GM18502 (cell line): Measurements from ENCODE around the gene SPP1.
"Not testable (repeated sequence)": the region's sequence is repeated elsewhere in the genome, so short reads cannot be mapped to it uniquely, and the experiment has no call there.

ENCODE experiments used
- ATAC-seq: cut with Tn5 transposase; IDR thresholded peaks from one replicate; pipeline ENCODE4 v1.9.1; 2021; ENCODE audit warnings: mild to moderate bottlenecking; ENCODE audit not compliant: unreplicated experiment, poor library complexity

SPP1 gene

DNA sequence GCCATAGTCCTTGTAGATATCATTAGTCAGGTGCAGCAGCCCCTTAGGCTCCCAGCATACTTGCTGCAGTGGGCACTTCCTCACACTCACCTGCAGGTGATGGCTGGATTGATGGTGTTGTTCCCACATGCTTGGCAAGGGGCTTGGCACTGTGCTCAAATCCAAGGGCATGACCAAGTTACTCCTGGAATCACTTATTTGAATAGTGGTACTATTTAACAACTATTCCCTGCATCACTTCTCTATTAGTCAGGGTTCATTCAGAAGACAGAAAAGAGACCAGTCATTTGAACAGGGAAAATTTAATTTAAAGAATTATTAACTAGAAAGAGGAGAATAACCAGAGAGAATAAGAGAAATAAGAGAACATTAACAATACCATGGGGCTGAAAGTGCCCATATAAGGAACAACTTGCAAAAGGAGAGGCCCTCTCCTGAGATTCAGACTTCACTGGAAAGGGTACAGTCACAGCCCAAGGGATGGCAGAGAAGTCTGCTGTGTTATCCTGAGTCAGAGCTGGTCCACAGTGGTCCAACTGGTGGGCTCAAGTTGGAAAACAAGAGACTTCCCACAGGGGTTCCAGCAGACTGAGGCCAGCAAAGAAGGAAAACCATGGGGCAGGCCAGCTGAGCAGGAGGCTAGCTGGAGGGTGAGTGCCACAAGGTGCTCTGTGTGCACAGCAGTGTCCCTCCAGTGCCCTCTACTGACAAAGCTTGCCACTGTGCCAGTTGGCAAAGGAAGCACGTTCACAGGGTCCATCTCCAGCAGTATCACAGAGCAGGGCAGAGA is 9.8 kb downstream of the SPP1 start:
- ATAC-seq = peak; percentile 90

DNA sequence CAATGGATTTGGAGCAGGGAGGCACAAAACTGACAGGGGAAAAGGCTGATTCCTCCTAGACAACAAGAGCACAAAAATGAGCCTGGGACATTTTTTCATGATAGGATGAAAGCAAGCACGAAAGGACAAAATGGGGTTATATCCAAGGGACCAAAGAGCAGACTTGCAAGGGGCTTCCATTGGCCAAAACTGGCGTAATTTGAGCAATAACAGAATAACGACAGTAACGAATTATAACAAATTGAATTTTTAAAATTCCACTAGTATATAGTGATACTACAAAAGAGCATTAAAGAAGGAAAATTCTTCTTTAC is 10.3 kb downstream of the SPP1 start:
- ATAC-seq = no peak

DNA sequence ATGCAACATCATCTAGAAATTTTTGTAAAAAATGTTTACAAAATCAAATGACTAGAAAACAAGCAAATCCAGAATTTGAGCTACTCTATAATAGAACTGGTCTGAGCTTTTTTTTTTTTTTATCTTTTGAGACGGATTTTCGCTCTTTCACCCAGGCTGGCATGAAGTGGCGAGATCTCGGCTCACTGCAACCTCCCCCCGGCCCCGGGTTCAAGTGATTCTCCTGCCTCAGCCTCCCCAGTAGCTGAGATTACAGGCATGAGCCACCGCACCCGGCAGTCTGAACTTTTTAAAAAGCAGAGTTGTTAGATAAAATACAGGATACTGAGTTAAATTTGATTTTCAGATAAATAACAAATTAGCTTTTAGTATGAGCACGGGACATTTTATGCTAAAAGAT is 11.0 kb downstream of the SPP1 start:
- no peak for ATAC-seq

DNA sequence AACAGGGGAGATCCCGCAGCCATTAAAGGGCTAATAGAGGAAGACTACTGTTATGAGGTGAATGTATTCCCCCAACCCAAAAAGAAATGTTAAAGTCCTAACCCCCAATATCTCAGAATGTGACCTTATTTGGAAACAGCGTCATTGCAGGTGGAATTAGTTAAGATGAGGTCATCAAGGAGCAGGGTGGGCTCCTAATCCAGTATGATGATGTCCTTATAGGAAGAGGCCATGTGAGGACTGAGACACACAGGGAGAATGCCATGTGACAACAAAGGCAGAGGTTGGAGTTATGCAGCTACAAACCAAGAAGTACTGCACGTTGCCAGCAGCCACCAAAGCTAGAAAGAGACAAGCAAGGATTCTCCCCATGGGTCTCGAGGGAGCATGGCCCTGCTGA is 14.3 kb downstream of the SPP1 start:
- no peak for ATAC-seq

DNA sequence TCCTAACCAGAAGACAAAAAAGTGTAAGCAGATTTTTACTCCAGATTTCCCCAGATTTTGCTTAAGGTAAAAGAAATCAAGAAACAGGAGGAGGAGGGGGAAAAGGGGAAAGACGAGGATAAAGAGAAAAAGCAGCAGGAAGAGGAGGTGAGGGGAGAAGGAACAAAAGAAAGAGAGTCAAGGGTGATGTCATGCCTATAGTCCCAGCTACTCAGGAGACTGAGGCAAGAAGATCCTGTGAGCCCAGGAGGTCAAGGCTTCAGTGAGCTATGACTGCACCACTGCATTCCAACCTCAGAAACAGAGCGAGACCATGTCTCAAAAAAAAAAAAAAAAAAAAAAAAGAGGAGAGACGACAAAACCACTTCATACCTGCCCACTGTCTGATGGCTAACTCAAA is 19.9 kb downstream of the SPP1 start:
- ATAC-seq = no peak

DNA sequence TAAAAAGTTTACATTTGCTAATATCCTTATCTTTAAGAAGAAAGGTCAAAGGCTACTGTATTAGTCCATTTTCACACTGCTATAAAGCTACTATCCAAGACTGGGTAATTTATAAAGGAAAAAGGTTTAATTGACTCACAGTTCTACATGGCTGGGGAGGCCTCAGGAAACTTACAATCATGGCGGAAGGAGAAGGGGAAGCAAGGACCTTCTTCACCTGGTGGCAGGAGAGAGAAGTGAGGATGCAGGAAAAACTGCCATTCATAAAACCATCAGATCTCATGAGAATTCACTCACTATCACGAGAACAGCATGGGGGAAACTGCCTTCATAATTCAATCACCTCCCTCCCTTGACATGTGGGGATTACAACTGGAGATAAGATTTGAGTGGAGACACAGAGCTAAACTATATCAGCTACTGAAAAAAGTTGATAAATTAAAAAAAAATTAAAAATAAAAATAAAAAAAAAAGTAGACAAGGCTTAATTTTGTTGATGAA is 23.7 kb downstream of the SPP1 start:
- ATAC-seq = not testable (repeated sequence)

DNA sequence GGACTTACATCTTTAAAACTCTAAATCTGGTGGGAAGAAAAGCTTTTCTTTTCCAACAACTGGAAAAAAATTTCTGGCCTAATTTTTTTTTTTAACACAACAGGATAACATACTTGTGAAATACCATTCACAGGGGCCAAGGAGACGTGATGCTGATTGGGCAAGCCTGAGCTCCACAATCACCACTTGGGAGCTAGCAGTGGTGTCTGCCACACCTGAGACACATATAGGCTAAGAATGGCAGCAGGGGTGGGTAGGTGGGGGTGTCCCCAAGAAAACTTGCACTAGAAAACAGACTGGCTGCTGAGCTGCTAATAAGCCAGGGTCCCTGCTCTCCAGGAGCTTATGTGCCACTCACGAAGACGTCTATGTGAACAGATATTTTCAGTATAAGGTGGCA is 26.4 kb downstream of the SPP1 start:
- ATAC-seq = no peak

DNA sequence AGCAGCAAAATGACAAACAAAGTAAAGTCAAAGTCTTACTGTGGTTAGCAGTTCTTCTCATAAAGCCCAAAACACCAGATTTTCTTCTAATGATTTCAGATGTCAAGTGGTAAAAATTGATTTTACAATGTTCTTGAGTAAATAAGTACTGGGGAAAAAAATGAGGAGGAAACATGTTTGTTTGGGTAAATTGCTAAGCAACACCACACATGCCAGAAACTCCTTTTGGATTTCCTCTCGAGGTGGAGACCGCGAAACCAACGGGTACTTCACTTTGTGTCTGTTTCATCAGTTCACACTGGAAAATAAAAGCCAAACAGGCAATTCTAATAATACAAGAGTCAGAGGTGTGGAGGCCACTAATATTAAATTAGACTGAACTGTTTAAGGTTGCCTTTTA is 27.3 kb downstream of the SPP1 start:
- no peak for ATAC-seq

DNA sequence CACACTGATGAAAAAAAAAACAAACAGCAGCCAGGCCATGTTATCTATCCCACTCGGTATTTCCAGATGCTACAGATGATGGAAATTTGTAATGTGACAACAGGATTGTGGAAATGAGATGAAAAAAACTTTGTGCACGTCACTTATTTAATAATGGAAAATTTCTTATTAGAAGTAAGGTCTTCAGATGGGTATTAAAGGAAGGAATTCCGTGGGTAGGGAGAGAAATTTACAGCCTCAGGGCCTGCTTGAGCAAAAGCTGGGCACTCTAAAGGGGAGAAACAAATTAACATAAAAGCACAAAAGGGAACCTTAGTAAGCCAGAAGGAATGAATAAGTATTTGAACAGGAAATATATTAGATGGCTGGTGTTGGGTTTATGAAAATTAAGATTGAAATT is 27.7 kb downstream of the SPP1 start:
- no peak for ATAC-seq

DNA sequence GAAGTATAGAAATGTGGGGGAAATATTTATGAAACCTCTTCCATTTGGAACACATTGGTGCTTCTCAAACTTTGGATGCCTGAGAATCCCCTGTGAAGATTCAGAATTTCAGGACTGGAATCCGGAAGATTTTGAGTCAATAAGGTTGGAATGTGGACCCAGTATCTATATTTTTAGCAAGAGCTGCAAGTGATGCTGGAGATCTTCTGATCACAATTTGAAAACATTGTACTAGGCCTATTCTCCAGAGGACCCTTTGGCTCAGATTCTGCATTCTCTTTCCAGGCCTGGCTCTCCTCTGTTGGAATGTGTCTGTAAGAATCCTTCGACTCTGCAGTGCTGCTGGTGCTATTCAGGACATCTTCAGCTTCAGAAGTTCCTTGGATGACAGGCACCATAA is 29.6 kb downstream of the SPP1 start:
- no peak for ATAC-seq

DNA sequence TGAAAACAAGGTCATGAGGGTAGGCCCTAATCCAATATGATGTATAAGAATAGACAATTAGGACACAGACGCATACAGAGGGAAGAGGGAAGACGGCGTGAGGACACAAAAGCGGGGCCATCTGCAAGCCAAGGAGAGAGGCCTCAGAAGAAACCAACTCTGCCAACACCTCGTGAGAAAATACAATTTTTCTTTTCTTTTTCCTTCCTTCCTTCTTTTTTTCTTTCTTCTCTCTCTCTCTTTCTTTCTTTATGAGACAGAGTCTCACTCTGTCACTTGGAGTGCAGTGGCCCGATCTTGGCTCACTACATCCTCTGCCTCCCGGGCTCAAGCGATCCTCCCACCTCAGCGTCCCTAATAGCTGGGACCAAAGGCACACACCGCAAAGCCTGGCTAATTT is 30.4 kb downstream of the SPP1 start:
- no peak for ATAC-seq

DNA sequence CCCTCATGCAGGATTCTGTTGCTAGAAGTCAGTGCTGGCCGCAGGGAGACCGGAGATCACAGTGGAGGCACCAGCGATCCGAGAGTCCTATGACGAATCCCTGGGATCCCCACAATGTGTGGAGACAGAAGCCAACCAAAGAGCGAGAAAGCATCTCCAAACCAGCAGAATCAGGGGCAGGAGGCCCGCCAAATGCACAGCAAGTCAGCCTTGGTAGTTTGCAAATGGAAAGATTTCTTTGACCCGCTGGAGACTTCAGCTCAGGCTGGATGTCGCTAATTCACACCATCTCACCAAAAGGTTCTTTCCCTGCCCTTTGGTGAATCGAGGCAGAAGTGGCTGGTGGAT is 31.4 kb downstream of the SPP1 start:
- ATAC-seq = no peak

DNA sequence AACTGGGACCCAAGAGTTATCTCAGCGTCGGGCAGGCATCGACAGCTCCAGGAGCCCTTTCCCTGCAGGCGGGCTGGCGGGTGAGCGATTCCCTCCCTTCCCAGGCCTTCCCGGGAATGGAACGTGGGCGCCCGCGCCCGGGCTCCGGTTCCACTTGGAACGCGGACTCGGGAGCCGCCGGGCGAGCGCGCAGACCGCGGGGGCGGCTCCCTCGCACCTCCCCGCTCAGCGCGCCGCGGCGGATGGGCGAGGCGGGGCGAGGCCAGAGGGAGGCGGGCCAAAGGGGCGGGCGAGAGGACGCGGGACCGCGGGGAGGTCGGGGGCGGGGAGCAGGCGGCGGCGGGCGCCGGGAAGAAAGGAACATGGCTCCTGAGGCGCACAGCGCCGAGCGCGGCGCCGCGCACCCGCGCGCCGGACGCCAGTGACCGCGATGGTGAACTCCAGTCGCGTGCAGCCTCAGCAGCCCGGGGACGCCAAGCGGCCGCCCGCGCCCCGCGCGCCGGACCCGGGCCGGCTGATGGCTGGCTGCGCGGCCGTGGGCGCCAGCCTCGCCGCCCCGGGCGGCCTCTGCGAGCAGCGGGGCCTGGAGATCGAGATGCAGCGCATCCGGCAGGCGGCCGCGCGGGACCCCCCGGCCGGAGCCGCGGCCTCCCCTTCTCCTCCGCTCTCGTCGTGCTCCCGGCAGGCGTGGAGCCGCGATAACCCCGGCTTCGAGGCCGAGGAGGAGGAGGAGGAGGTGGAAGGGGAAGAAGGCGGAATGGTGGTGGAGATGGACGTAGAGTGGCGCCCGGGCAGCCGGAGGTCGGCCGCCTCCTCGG is 32.0 kb downstream of the SPP1 start, which contains the start of gene PKD2:
Gene PKD2 (plus strand): TSS at position 332 of the 818 bp plus-strand sequence. CDS start 99 bp downstream, at position 431.
- peak; percentile 90 for ATAC-seq

DNA sequence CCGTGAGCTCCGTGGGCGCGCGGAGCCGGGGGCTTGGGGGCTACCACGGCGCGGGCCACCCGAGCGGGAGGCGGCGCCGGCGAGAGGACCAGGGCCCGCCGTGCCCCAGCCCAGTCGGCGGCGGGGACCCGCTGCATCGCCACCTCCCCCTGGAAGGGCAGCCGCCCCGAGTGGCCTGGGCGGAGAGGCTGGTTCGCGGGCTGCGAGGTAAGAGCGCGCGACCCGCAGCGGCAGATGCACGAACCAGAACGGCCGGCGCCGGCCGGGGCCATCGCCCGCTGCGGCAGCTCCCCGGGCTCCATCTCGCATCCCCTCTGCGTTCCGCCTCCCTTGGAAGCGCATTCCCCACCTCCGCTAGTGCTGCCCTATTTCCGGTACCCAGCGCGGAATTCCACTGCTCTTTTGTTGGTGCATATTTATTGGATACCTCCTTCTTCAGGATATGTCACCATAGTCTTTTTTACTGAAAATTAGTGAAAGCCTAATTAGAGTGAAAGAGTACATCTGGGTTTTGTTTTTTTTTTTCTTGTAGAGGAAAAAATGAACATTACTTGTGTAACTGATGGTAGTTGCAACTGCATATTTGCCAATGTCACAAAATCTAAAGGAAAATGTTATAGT is 32.7 kb downstream of the SPP1 start:
- peak; percentile 41 for ATAC-seq

DNA sequence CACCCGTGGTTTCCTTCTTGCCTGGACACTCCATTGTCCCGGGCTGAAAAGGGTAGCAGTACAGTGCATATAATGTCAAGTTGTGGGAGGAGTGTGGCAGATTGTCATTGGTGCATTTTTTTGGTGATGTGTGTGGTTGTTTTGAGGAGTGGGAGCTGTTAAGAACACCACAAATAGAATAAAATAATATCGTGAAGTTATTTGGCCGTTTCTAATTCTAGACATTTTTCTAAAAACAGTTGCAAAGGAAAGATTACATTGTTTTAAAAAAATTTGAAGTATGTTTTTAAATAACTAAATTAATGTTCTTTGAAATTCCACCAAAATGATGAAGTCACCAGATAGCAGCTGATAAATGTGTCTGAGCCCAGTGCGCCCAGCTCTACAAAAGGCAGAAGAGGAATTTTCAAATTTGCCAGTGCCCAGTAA is 33.2 kb downstream of the SPP1 start:
- no peak for ATAC-seq

DNA sequence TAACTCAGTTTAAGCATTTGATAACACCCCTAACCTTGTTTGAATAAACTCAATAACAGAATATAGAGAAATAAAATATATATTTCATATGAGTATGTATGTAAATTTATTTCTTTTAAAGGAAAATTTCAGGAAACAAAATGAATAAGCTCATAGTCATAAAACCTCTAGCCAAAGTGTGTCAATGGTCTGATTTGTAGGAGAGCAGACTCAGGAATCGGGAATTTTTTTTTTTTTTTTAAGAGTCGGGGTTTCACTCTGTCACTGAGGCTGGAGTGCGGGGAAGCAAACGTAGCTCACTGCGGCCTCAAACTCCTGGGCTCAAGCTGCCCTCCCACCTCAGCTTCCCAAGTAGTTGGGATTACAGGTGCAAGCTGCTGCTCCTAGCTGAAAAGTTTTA is 34.4 kb downstream of the SPP1 start:
- no peak for ATAC-seq

DNA sequence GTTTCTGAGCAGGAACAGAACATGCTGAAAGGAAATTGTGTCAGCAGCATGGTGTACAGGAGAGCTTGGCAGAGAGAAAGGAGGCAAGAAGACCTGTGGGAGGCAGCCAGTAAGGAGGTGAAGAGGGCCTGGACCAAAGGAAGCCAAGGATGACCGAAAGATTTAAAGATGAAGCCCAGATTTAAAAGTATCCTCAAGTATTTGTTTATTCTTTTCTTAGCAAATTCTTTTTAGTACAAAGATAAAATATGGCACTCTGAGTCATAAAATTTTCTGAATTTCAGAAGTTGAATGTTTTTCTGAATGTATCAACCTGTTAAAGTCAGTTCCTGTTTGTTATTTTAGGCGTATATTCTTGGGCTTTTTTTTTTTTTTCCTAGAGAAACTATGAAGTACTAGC is 35.5 kb downstream of the SPP1 start:
- ATAC-seq = no peak

DNA sequence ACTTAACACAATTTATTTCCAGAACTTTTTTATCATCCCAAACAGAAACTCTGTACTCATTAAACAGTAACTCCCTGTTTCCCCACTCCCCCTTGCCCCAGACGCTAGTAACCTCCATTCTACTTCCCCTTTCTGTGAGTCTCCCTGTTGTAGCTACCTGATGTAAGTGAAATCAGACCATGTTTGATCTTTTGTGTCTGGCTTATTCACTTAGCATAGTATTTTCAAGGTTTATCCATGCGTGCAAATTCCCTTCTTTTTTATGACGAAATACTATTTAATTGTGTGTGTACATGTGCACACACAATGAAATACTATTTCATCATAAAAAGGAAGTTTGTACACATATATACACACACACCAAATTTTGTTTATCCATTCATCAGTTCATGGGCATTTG is 37.1 kb downstream of the SPP1 start:
- ATAC-seq = peak; percentile 55

DNA sequence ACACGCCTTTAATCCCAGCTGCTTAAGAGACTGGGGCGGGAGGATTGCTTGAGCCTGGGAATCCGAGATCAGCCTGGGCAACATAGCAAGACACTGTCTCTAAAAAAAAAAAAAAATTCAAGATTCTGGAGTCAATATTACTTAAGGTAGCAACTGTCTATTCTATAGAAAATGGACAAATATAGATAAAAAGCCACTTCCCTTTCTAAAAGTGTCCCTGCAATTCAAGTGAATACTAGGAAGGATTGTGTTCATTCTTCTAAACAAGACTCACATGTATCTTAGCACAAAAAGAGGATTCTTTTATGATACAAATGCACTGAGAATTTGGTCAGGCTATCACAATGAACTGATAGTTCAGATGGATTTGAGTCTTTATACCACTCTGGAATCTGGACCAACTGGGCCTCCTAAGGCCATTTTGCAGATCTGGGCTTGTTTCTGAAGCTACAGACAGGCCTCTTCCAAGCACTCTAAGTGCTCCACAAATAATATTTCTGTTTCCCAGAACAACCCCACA is 38.9 kb downstream of the SPP1 start:
- no peak for ATAC-seq

DNA sequence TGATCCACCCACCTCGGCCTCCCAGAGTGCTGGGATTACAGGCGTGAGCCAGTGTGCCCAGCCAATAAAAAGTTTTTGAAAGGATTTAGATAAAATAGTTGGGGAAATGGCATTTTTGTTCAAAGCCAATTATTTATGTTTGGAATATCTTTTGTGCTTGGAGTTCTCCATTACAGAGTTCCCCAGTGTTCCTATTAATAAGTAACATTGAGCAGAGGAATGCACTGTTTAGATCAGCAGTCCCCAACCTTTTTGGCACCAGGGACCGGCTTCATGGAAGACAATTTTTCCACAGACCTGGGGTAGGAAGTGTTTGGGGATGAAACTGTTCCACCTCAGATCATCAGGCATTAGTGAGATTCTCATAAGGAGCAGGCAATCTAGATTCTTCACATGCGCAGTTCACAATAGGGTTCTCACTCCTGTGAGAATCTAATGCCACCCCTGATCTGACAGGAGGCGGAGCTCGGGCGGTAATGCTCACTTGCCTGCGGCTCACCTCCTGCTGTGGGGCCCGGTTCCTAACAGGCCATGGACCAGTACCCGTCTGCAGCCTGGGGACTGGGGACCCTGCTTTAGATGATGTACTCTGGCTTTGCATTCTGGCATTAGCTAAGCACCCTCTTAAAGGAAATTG is 40.3 kb downstream of the SPP1 start:
- no peak for ATAC-seq
